ENCODE results near the gene VSIG2.

Gene VSIG2

DNA sequence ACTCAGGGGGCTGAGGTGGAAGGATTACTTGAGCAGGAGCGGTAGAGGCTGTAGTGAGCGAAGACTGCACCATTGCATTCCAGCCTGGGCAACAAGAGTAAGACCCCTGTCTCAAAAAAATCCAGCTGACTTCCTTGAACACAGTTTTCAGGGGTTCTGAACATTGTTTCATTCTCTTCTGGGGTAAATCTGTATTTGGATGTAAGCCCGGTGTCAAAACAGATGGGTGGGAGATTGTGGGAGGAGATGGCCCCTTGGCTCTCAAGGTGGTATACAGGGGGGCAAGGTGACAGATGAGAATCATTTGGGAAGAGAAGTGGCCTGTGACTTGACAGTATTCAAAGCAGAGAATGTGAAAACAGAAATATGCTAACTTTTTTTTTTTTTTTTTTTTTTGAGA is 5.3 kb upstream of the VSIG2 start:
- H3K9me3 Mint-ChIP-seq = no peaks in the 10 kb centered on the region

GRCh38 chr11:124756753-124757227 is 4.7 kb upstream of the VSIG2 start:
- Mint-ChIP-seq H3K9me3 (no peaks in the 10 kb centered on the region), H3K36me3 (ENCODE audit: low read depth) (no peaks in the 10 kb centered on the region), H3K27ac (no peak overlapping the region), H3K27me3 (ENCODE audit: low read depth) (peaks cover 98% of the 10 kb centered on the region), H3K4me1 (peaks cover 27% of the 10 kb centered on the region), H3K4me3 (peak overlapping the region in 1 of 3 experiments; percentile 13)
- no peak for TF ChIP-seq CTCF (IDR thresholded peaks at IDR 0.05; ENCODE audit: unreplicated experiment in 3 of 3)

More for the DNA sequence above, 5.3 kb upstream of the VSIG2 start:
- Mint-ChIP-seq H3K27ac (no peak overlapping the region), H3K27me3 (ENCODE audit: low read depth) (peaks cover 96% of the 10 kb centered on the region), H3K4me1 (peaks cover 26% of the 10 kb centered on the region), H3K36me3 (ENCODE audit: low read depth) (no peaks in the 10 kb centered on the region), H3K4me3 (peak overlapping the region in 1 of 3 experiments; percentile 44)
- no peak for TF ChIP-seq CTCF (IDR thresholded peaks at IDR 0.05; ENCODE audit: unreplicated experiment in 3 of 3)

GRCh38 chr11:124756033-124756752 is 4.1 kb upstream of the VSIG2 start:
- Mint-ChIP-seq H3K9me3 (no peaks in the 10 kb centered on the region), H3K27ac (no peak overlapping the region), H3K36me3 (ENCODE audit: low read depth) (no peaks in the 10 kb centered on the region), H3K27me3 (ENCODE audit: low read depth) (peaks cover 97% of the 10 kb centered on the region), H3K4me1 (peaks cover 27% of the 10 kb centered on the region), H3K4me3 (no peak overlapping the region)
- no peak for TF ChIP-seq CTCF (IDR thresholded peaks at IDR 0.05; ENCODE audit: unreplicated experiment in 3 of 3)

GRCh38 chr11:124754710-124755109 is 2.7 kb upstream of the VSIG2 start:
- Mint-ChIP-seq H3K27me3 (ENCODE audit: low read depth) (peaks cover 97% of the 10 kb centered on the region), H3K9me3 (no peaks in the 10 kb centered on the region), H3K4me1 (peaks cover 17% of the 10 kb centered on the region), H3K27ac (no peak overlapping the region), H3K4me3 (no peak overlapping the region), H3K36me3 (ENCODE audit: low read depth) (no peaks in the 10 kb centered on the region)
- TF ChIP-seq CTCF (IDR thresholded peaks at IDR 0.05; ENCODE audit: unreplicated experiment in 3 of 3) = no peak

GRCh38 chr11:124754309-124754708 is 2.3 kb upstream of the VSIG2 start:
- H3K4me1 Mint-ChIP-seq = peaks cover 16% of the 10 kb centered on the region
- H3K27me3 Mint-ChIP-seq (ENCODE audit: low read depth) = peaks cover 97% of the 10 kb centered on the region
- no peaks in the 10 kb centered on the region for H3K36me3 Mint-ChIP-seq (ENCODE audit: low read depth)
- TF ChIP-seq CTCF (IDR thresholded peaks at IDR 0.05; ENCODE audit: unreplicated experiment in 3 of 3) = no peak
- H3K27ac Mint-ChIP-seq = no peak overlapping the region
- H3K9me3 Mint-ChIP-seq = no peaks in the 10 kb centered on the region
- no peak overlapping the region for H3K4me3 Mint-ChIP-seq

DNA sequence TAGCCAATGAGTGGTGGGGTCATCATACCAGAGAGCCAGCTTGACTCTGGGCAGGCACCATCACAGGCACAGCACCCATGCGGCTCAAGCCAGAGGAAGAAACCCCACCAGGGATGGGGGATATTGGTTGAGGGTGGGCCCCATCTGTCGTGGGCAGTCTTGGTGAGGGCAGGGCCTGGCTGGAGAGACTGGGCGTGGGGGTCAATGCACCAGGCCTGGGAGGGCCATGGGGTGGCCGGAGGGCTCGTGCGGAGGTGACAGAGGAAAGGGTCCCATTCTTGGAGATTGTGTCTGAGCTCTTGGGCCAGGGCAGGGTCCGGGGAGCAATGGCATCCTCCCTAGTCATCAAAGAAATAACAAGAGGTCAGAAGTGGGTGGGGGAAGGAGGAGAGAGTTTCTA is 1.6 kb upstream of the VSIG2 start:
- Mint-ChIP-seq H3K4me1 (peaks cover 10% of the 10 kb centered on the region), H3K27me3 (ENCODE audit: low read depth) (peaks cover 97% of the 10 kb centered on the region), H3K4me3 (no peak overlapping the region), H3K36me3 (ENCODE audit: low read depth) (no peaks in the 10 kb centered on the region), H3K9me3 (no peaks in the 10 kb centered on the region), H3K27ac (no peak overlapping the region)
- TF ChIP-seq CTCF (IDR thresholded peaks at IDR 0.05; ENCODE audit: unreplicated experiment in 3 of 3) = no peak

Data from nephron (organoid).